BJ (cell line): ENCODE results near the gene SFMBT1. TPM values are rescaled to one million over a fixed set of nuclear protein-coding genes. Genes with fewer than 3 reads are reported as not detected.

Experiments used
- CTCF ChIA-PET: fragments of 350-600 bp; formaldehyde crosslinking; extraction: SDS; loops from one replicate; lab custom pipeline; 2021; ENCODE audit warnings: antibody characterized with exemption, inconsistent platforms; lab: Yijun Ruan, JAX
- POLR2A ChIA-PET: fragments of 300-600 bp; sonication (Branson Sonifier 250); formaldehyde crosslinking; extraction: SDS; loops from one replicate; lab custom pipeline; 2021; ENCODE audit warnings: antibody characterized with exemption; lab: Charles Lee
- DNase-seq: peaks from one replicate; pipeline ENCODE4 v3.0.0-alpha.2; 2011; ENCODE audit warnings: low read depth
- H3K27me3 ChIP-seq: 2 replicates; pipeline ENCODE4 v1.6.0; 2011; ENCODE audit warnings: low read length; ENCODE audit not compliant: control insufficient read depth, insufficient read depth
- H3K36me3 ChIP-seq: 2 replicates; pipeline ENCODE4 v1.5.1; 2011; ENCODE audit warnings: low read length; ENCODE audit not compliant: control insufficient read depth, insufficient read depth
- H3K4me3 ChIP-seq: 2 replicates; pipeline ENCODE4 v1.5.1; 2011; ENCODE audit warnings: low read depth, mild to moderate bottlenecking, control low read depth, low read length
- CTCF ChIP-seq: IDR thresholded peaks from 2 replicates; pipeline ENCODE4 v1.5.1; 2011; ENCODE audit warnings: low read depth, mild to moderate bottlenecking, control low read depth, inconsistent platforms, low read length, moderate library complexity; ENCODE audit not compliant: insufficient read depth
- polyA plus RNA-seq: library from polyadenylated mRNA; depleted of rRNA; stranded (reverse); fragments of >200 nt; gene quantifications from 2 replicates; pipeline ENCODE4 v1.2.3, GENCODE V29; 2011

SFMBT1 gene
- polyA plus RNA-seq, 1 experiment = 2.1 TPM

GRCh38 chr3:52971895-52972294, 74.0 kb downstream of the SFMBT1 start:
- no peak for DNase-seq
- no peaks in the 10 kb centered on the region for H3K36me3 ChIP-seq
- no peak for TF ChIP-seq CTCF
- CTCF ChIA-PET = no interaction called here
- no peak overlapping the region for H3K4me3 ChIP-seq
- H3K27me3 ChIP-seq = no peaks in the 10 kb centered on the region
- POLR2A ChIA-PET = no interaction called here

GRCh38 chr3:52967398-52967797, 78.5 kb downstream of the SFMBT1 start:
- CTCF ChIA-PET = no interaction called here
- H3K27me3 ChIP-seq = no peaks in the 10 kb centered on the region
- POLR2A ChIA-PET = no interaction called here
- H3K36me3 ChIP-seq = no peaks in the 10 kb centered on the region
- H3K4me3 ChIP-seq = no peak overlapping the region
- TF ChIP-seq CTCF = no peak
- DNase-seq = no peak

GRCh38 chr3:52962160-52962559, 83.7 kb downstream of the SFMBT1 start:
- CTCF ChIA-PET = no interaction called here
- Histone ChIP-seq H3K36me3 (no peaks in the 10 kb centered on the region), H3K27me3 (no peaks in the 10 kb centered on the region), H3K4me3 (no peak overlapping the region)
- DNase-seq = no peak
- no peak for TF ChIP-seq CTCF
- POLR2A ChIA-PET = no interaction called here

- ChIA-PET CTCF (interaction anchor here (1.9 kb wide), 1 partner anchor 28 kb away, joined by 4 read pairs; no protein-coding TSS in a partner anchor), POLR2A (no interaction called here)
- no peak for TF ChIP-seq CTCF
- Histone ChIP-seq H3K27me3 (no peaks in the 10 kb centered on the region), H3K4me3 (no peak overlapping the region), H3K36me3 (no peaks in the 10 kb centered on the region)
- DNase-seq = no peak
Observed at GRCh38 chr3:52959773-52960172, 86.1 kb downstream of the SFMBT1 start.

GRCh38 chr3:52939600-52939999, 106.3 kb downstream of the SFMBT1 start:
- Histone ChIP-seq H3K27me3 (no peaks in the 10 kb centered on the region), H3K4me3 (no peak overlapping the region), H3K36me3 (no peaks in the 10 kb centered on the region)
- POLR2A ChIA-PET = no interaction called here
- DNase-seq = no peak
- CTCF ChIA-PET = no interaction called here
- no peak for TF ChIP-seq CTCF
